Measurements from ENCODE around the gene SUGCT. TPM values are rescaled to one million over a fixed set of nuclear protein-coding genes. Genes with fewer than 3 reads are reported as not detected.

The SUGCT gene
- total RNA-seq, 2 donors from 2014 or later = 3.3 to 15.2 TPM

DNA sequence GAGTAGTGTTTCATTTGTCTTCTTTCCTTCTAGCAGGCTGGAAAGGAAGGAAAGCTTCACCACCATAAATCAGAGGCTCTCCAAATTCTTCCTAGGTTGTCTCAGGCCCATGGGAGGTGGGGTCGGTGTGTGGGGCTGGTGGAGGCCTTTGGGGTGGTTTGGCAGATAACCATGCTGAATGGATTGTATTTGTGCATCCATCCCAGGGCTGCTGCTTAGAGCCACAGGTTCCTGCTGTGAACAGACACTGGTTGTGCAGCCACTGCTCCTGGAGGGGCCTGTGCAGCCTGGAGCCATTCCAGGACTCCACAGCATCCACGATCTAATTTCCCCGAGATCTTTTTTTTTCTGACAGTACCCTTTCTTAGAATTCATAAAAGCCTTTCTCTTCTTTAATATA, 741.8 kb downstream of the SUGCT start:
- Histone ChIP-seq H3K27ac (no peak overlapping the region), H3K4me1 (ENCODE audit: control insufficient read depth in 1 of 2, low read depth in 2 of 2) (no peaks in the 10 kb centered on the region), H3K36me3 (no peaks in the 10 kb centered on the region), H3K27me3 (replicated peaks; ENCODE audit: insufficient read depth) (no peaks in the 10 kb centered on the region), H3K9me3 (no peaks in the 10 kb centered on the region), H3K4me3 (no peak overlapping the region)
- ATAC-seq (ENCODE audit: insufficient number of reproducible peaks, low FRiP score, low read depth) (no peak), DNase-seq (ENCODE audit: low spot score) (no peak)
- TF ChIP-seq, protein P1, sequence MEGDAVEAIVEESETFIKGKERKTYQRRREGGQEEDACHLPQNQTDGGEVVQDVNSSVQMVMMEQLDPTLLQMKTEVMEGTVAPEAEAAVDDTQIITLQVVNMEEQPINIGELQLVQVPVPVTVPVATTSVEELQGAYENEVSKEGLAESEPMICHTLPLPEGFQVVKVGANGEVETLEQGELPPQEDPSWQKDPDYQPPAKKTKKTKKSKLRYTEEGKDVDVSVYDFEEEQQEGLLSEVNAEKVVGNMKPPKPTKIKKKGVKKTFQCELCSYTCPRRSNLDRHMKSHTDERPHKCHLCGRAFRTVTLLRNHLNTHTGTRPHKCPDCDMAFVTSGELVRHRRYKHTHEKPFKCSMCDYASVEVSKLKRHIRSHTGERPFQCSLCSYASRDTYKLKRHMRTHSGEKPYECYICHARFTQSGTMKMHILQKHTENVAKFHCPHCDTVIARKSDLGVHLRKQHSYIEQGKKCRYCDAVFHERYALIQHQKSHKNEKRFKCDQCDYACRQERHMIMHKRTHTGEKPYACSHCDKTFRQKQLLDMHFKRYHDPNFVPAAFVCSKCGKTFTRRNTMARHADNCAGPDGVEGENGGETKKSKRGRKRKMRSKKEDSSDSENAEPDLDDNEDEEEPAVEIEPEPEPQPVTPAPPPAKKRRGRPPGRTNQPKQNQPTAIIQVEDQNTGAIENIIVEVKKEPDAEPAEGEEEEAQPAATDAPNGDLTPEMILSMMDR (IDR thresholded peaks at IDR 0.05) = no peak

- H3K27me3 ChIP-seq (replicated peaks; ENCODE audit: insufficient read depth) = no peaks in the 10 kb centered on the region
- DNase-seq (ENCODE audit: low spot score) (no peak), ATAC-seq (ENCODE audit: insufficient number of reproducible peaks, low FRiP score, low read depth) (no peak)
- H3K4me3 ChIP-seq = no peak overlapping the region
- no peaks in the 10 kb centered on the region for H3K4me1 ChIP-seq (ENCODE audit: control insufficient read depth in 1 of 2, low read depth in 2 of 2)
- TF ChIP-seq, protein P1 (IDR thresholded peaks at IDR 0.05) = no peak
- H3K27ac ChIP-seq = no peak overlapping the region
- no peaks in the 10 kb centered on the region for H3K9me3 ChIP-seq
- no peaks in the 10 kb centered on the region for H3K36me3 ChIP-seq
Measured at GRCh38 chr7:40879941-40880543, 745.2 kb downstream of the SUGCT start.

DNA sequence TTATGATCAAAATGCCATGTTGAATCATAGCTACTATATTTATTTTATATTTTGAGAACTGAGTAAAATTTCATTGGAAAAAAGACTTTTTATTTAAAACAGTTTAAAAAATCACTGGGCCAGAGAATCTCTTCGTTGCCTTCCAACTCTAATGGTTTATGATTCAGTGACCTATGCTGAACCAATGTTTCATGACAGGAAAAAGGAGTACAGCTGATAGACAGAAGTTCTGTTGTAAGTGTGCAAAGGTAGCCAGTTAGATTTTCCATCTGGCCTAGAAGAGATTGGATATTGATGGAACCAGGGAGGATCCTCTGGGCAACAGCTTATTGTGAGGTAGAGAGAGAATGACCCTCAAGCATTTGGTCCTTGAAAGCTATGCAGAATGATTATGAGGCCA, 745.8 kb downstream of the SUGCT start:
- DNase-seq (ENCODE audit: low spot score) = no peak
- Histone ChIP-seq H3K4me3 (no peak overlapping the region), H3K9me3 (no peaks in the 10 kb centered on the region), H3K27ac (no peak overlapping the region), H3K4me1 (ENCODE audit: control insufficient read depth in 1 of 2, low read depth in 2 of 2) (no peaks in the 10 kb centered on the region), H3K27me3 (replicated peaks; ENCODE audit: insufficient read depth) (no peaks in the 10 kb centered on the region), H3K36me3 (no peaks in the 10 kb centered on the region)
- TF ChIP-seq, protein P1 (IDR thresholded peaks at IDR 0.05) = no peak
- no peak for ATAC-seq (ENCODE audit: insufficient number of reproducible peaks, low FRiP score, low read depth)

- no peak for ATAC-seq (ENCODE audit: insufficient number of reproducible peaks, low FRiP score, low read depth)
Measured at GRCh38 chr7:40881405-40881926, 746.7 kb downstream of the SUGCT start.

DNA sequence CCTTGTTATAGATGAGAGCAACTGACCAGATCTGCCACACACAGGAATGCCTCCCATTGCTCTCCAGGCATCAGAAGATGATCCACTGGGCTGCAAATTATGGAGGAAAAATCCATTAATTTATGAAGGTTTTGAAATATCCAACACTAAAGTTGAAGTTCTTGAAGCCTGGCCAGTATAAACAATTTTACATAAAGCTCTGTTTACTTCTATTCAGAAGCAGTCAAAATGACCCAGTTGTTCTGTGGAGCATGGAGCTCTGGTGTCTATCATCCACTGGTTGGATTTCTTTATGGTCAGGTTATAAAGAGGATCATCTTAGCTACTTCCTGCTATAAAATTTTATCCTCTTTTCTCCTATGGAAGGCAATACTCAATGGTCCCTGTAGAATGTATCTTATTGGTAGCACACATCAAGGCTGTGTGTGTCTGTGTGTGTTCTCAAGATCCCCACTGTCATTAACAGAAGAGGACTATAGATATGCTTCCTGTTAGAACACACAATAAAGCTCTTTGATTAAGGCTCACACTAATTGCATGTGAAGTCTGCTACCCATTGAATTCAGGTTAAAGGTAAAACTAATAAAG, 747.4 kb downstream of the SUGCT start:
- TF ChIP-seq, protein P1 (IDR thresholded peaks at IDR 0.05) = no peak
- no peak for ATAC-seq (ENCODE audit: insufficient number of reproducible peaks, low FRiP score, low read depth)
- no peak for DNase-seq (ENCODE audit: low spot score)
- Histone ChIP-seq H3K4me1 (ENCODE audit: control insufficient read depth in 1 of 2, low read depth in 2 of 2) (no peaks in the 10 kb centered on the region), H3K36me3 (no peaks in the 10 kb centered on the region), H3K27ac (no peak overlapping the region), H3K4me3 (no peak overlapping the region), H3K9me3 (no peaks in the 10 kb centered on the region), H3K27me3 (replicated peaks; ENCODE audit: insufficient read depth) (no peaks in the 10 kb centered on the region)

More at GRCh38 chr7:40881405-40881926, 746.7 kb downstream of the SUGCT start:
- Histone ChIP-seq H3K9me3 (no peaks in the 10 kb centered on the region), H3K27ac (no peak overlapping the region), H3K4me3 (no peak overlapping the region), H3K4me1 (ENCODE audit: control insufficient read depth in 1 of 2, low read depth in 2 of 2) (no peaks in the 10 kb centered on the region), H3K36me3 (no peaks in the 10 kb centered on the region), H3K27me3 (replicated peaks; ENCODE audit: insufficient read depth) (no peaks in the 10 kb centered on the region)
- TF ChIP-seq, protein P1 (IDR thresholded peaks at IDR 0.05) = no peak
- DNase-seq (ENCODE audit: low spot score) = no peak

Data from thoracic aorta (tissue), 2 donors.